Fibroblast of skin of left biceps (primary cell): ENCODE measurements around the gene RGS17.
"Not testable (repeated sequence)": the region's sequence is repeated elsewhere in the genome, so short reads cannot be mapped to it uniquely, and the experiment has no call there.

Experiments
- DNase-seq, 2 experiments: peaks; one replicate each; pipeline ENCODE4 v3.0.0-alpha.2; 2013; ENCODE audit warnings: low read depth in 2 of 2

The RGS17 gene

GRCh38 chr6:153032255-153032882, 98.7 kb downstream of the RGS17 start:
- DNase-seq, result peak in 1 of 2 experiments; percentile 40

- no peak for DNase-seq
These were observed 99.6 kb downstream of the RGS17 start for GRCh38 chr6:153031335-153031955.

GRCh38 chr6:153028963-153029362, 102.1 kb downstream of the RGS17 start:
- DNase-seq, result no peak

- no peak for DNase-seq
These were observed 102.8 kb downstream of the RGS17 start for GRCh38 chr6:153028286-153028685.

DNA sequence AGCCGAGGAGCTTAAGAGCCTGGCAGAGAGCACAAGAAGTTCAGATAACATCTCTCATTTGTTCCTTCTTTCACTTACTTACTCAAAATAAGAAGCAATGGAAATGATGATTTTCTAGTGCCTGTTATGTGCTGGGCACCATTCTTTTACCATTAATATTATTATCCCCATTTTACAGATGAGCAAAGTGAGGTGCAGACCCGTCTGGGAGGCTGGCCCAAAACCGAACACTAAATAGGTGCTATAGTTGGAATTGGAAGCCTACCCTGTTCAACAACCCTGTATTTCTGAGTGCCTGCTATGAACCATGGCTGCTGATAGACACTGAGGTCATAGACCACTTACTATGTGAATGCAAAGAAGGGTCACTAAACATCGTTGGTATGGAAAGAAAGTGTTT, 103.6 kb downstream of the RGS17 start:
- no peak for DNase-seq

DNA sequence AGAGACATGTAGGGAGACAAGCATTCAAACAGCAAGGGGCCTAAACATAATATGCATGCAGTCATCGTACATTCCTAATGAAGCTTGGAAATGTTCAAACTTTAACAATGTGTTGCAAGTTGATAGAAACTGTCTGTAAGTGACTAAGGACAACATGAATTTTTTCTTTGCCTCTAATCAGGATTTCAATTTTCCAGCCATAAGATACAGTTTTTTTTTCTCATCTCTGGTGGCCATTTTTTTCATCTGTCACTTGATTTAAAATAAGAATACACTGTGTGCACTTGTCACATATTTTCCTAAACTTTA, 106.4 kb downstream of the RGS17 start:
- no peak for DNase-seq

DNA sequence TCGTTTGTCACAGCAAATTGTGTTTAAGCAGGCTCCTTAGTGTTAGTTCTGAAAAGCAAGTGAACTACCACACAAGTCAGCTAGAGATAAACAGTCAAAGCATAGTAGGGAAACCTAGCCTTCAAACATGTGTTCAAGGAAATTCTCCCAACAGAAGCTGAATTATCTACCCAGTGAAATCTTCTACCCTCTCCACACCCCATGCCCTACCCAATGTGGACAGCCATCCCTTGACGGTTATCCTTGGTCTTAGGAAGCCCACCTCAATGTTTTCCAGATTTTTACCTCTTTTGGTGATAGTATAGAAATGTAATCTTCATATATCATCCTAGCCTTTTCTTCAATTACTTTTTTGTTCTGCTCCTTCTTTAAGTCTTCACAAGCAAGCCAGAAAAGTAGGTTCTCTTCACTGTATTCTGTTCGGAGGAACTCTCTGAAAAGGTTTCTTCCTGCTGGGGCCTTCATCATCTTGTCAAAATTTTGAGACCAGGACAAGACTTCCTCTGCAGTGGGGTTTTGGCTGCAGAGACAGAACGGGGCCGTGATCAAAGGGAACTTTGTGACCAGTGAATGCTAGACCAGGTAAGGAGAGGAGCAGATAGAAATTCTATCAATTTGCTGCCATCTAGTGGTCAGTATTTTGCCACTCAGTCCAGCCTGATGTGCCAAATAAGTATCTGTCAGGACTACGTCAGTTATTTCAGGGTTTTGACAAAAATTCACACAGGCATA, 106.9 kb downstream of the RGS17 start:
- no peak for DNase-seq

GRCh38 chr6:153018355-153018754, 112.7 kb downstream of the RGS17 start:
- no peak for DNase-seq

- DNase-seq, result no peak
These were observed 114.2 kb downstream of the RGS17 start for GRCh38 chr6:153016846-153017245.

DNA sequence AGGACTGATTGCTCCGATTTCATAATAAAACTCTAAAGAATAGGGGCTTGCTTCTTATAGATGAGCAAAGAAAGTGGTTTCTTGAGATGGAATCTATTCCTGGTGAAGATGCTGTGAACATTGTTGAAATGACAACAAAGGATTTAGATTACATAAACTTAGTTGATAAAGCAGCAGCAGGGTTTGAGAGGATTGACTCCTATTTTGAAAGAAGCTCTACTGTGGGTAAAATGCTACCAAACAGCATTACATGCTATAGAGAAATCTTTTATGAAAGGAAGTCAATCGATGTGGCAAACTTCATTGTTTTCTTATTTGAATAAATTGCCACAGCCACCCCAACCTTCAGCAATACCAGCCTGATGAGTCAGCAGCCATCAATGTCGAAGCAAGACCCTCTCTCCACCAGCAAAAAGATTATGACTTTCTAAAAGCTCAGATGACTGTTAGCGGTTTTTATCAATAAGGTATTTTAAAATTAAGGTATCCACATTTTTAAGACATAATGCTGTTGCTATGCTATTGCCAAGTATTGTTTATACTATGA, 115.9 kb downstream of the RGS17 start:
- no peak for DNase-seq

GRCh38 chr6:153013438-153013837, 117.6 kb downstream of the RGS17 start:
- DNase-seq, result no peak

DNA sequence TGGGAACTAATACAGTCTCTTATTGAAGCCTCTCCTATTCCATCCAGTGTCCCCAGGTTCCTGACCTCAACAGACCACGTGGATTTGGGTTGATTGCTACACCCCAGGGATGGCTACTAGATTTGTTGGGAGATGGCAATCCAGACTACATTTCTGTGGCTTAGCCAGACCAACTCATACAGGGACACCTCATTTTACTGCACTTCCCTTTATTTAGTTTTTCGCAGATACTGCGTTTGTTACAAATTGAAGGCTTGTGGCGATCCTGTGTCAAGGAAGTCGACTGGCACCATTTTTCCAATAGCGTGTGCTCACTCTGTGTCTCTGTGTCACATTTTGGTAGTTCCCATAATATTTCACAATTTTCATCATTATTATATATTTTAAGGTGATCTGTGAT, 118.2 kb downstream of the RGS17 start:
- DNase-seq, result no peak

DNA sequence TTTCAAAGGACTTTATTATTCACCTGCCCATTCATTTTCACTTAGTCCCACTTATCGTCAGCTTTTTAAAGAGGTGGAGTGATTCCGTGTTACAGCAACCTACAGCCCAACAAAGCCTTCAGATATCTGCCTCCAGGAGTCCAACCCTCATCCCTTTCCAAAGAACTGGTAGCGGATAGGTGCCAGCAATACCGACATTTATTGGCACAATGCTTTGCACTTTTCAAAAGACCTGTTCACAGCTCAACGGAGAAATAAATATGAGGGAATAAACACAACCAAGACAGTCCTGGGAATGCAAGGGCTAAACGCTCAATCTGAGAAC, 127.8 kb downstream of the RGS17 start:
- DNase-seq, result no peak

GRCh38 chr6:153002613-153003365, 128.3 kb downstream of the RGS17 start, which contains the start of gene MTRF1L:
Gene MTRF1L, minus strand, starts transcription at chr6:153002709. Its CDS starts 24 bp downstream, at chr6:153002685.
- peak; percentile 88 to 91 for DNase-seq

GRCh38 chr6:153001767-153002612, 129.1 kb downstream of the RGS17 start:
- no peak for DNase-seq

DNA sequence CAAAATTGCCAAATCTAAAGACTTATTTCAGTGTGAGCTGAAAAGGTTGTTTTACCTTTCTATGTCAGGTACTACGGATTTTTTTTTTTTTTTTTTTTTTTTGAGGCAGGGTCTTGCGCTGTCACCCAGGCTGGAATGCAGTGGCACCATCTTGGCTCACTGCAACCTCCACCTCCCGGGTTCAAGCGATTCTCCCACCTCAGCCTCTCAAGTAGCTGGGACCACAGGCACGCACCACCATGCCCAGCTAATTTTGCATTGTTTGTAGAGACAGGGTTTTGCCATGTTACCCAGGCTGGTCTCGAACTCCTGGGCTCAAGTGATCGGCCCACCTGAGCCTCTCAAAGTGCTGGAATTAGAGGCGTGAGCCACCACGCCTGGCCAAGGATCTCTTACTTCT, 130.3 kb downstream of the RGS17 start:
- not testable (repeated sequence) for DNase-seq

DNA sequence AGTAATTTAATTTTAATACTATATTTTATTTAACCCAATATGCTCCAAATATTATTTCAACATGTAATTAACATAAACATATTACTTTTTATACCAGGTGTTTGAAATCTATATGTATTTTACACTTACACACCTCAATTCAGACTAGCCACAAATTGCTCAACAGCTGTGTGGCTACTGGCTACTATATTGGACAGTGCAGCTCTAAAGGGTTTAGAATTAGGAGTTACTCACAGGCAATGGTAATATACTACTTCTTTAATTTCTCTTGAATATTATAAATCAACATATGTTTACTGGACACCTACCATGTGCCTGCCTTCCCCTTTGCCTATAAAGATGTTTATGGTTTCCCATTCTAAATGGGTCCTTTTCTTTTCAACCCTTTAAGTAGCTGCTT, 130.8 kb downstream of the RGS17 start:
- DNase-seq, result no peak

DNA sequence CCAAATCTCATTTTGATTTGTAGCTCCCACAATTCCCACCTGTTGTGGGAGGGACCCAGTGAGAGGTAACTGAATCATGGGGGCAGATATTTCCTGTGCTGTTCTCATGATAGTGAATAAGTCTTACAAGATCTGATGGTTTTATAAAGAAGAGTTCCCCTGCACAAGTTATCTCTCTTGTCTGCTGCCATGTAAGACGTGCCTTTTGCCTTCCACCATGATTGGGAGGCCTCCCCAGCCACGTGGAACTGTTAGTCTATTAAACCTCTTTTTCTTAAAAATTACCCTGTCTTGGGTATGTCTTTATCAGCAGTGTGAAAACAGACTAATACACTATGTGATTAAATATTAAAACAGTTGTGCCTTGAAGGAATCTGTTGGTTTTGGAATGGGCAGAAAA, 131.5 kb downstream of the RGS17 start:
- DNase-seq, result not testable (repeated sequence)

DNA sequence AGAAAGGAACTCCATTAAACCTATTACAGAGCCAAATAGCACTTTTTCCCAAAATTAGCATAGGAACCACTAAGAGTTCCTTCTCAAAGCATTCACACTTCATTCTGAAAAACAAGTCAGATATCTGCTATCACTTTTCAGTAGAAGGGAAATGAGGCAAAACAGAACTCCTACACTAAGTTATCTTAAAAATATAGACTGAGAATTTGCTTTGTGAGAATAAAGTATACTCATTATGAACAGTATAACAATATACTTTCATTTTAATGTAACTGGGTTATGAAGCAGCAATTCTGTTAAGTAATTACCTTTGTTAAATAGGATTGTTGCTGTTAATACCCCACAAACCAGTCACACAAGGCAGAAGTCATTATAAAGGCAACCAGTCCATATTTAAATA, 137.2 kb downstream of the RGS17 start:
- no peak for DNase-seq

DNA sequence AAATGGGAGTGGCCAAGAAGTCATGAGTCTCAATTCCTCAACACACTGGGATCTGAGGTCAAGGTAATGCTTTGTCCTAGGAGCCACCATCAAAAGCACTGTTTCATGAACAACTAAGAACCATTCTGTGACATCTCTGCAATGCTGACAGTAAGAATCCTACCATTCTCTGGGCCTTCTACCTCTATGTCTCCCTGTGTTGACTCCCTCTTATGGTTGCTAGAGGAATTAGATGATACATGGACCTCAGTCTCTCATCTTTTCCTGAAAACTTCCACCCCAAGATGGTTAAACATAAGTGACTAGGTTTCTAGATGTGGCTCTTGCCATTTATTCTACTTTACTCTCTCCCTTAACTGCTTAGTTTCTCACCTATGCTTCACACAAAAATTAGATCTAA, 137.7 kb downstream of the RGS17 start:
- no peak for DNase-seq

DNA sequence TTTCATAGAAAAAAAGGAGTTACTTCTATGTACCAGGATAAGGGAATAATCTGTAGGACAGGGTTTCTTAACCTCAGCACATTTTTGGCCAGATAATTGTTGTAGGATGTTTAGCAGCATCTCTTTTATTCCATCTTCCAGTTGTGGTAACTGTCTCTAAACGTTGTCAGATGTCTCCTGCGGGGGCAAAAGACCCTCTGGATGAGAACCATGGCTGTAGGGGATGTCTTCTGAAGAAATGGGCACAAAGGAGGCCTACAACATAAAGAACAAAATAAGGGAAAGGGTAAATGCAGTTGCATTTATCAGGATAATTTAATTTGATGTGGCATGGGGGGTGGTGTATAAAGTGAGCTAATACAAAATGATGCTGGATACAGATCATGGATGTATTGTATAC, 144.1 kb downstream of the RGS17 start:
- no peak for DNase-seq
